Right lobe of liver (tissue), 6 donors: ENCODE measurements around the gene CDK14. TPM values are rescaled to one million over a fixed set of nuclear protein-coding genes. Genes with fewer than 3 reads are reported as not detected.

Source experiments
- ATAC-seq, 4 donors: fragments of 200-7000 bp; cut with Tn5 transposase; one replicate each; pipeline ENCODE4 v1.9.1; 2020; ENCODE audit warnings: mild to moderate bottlenecking in 4 of 4, moderate library complexity in 4 of 4
- DNase-seq, 3 donors: peaks; one replicate each; pipeline ENCODE4 v3.0.0-alpha.2; 2020
- H3K27ac ChIP-seq, 3 donors: fragments of 200-600 bp; one replicate each; pipeline ENCODE4 v1.8.0; 2022
- H3K27me3 ChIP-seq, 2 donors: fragments of 200-600 bp; one replicate each; pipeline ENCODE4 v1.8.0; 2022
- H3K36me3 ChIP-seq, 4 donors: fragments of 200-600 bp; sonication (generic) in 1 of 4; one replicate each; pipeline versions ENCODE4 v1.5.1 to v1.8.0; 2017 to 2022; ENCODE audit warnings: control low read depth in 1 of 4
- H3K4me1 ChIP-seq, 4 donors: fragments of 200-600 bp; sonication (generic) in 1 of 4; one replicate each; pipeline versions ENCODE4 v1.5.1 to v1.8.0; 2017 to 2022; ENCODE audit warnings: control low read depth in 1 of 4
- H3K4me3 ChIP-seq, 3 donors: fragments of 200-600 bp; one replicate each; pipeline ENCODE4 v1.8.0; 2022
- H3K9me3 ChIP-seq, 4 donors: fragments of 200-600 bp; sonication (generic) in 1 of 4; one replicate each; pipeline versions ENCODE4 v1.5.1 to v1.8.0; 2017 to 2022; ENCODE audit warnings: control low read depth in 1 of 4
- POLR2A ChIP-seq: fragments of 450-650 bp; IDR thresholded peaks from one replicate; pipeline ENCODE4 v1.6.1; 2017; ENCODE audit warnings: antibody characterized with exemption, mild to moderate bottlenecking
- WGBS: methylation state at CpG from one replicate; pipeline ENCODE4 v1.1.6; 2018; ENCODE audit warnings: low coverage, low lambda C conversion rate; ENCODE audit not compliant: insufficient coverage; ENCODE audit errors: missing lambda C conversion rate; 5-methylcytosine and 5-hydroxymethylcytosine counted together
- intact Hi-C, 2 donors: fragments of 100-400 bp; cut with DNase I; formaldehyde crosslinking; loops; one replicate each; pipeline versions ENCODE4 v1.11.2 to v1.14.1; 2022
- total RNA-seq, 6 experiments: library from RNA; depleted of rRNA in 2 of 6; stranded (reverse); fragments of >200 nt in 2 of 6; fragmentation: NEBNext Ultra II Directional in 3 of 6; extraction: Animal tissue kit (Norgen Biotek cat#: 25700) in 3 of 6; gene quantifications; one replicate each; pipeline versions ENCODE4 v1.1.0 to v1.2.4, GENCODE V29; 2016 to 2023
- TF ChIP-seq, protein P1 (sequence below), 4 donors: fragments of 200-600 bp in 3 of 4; fragments of 450-650 bp in 1 of 4; IDR thresholded peaks; one replicate each; pipeline versions ENCODE4 v1.5.1 to v1.8.0; 2016 to 2022; ENCODE audit warnings: antibody characterized with exemption in 4 of 4, mild to moderate bottlenecking in 2 of 4
- donor health status: DM: no; HTN: yes; CAD: no.
- donor health status: DM: no; HTN: no; CAD: no.
- donor health status: DM: no; HTN: no; CAD: no.
- donor health status: DM: no; HTN: yes; CAD: no.
- donor health status: DM: no; HTN: yes; CAD: no.

Gene CDK14
- total RNA-seq, 6 experiments from 2014 or later, result 12.6 to 28.7 (median 17.9) TPM

DNA sequence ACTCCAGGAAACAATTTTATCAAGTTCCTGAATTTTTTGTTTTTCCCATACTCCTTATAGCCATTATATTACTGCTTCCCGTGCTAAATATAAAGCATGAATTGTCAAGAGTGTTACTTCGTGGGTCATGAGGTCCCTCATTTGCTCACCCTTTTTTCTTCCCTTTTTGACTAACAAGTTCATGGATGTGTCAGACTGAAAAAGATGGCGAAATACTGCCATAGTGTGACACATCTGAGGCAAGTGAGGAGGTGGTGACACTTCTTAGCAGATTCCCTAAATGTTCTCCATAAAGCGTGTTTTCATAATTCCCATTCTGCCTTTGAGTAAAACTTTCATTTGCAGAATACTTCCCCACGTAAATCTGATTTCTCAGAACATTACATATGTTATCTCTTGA is 398.5 kb downstream of the CDK14 start:
- H3K4me1 ChIP-seq, result no peaks in the 10 kb centered on the region

DNA sequence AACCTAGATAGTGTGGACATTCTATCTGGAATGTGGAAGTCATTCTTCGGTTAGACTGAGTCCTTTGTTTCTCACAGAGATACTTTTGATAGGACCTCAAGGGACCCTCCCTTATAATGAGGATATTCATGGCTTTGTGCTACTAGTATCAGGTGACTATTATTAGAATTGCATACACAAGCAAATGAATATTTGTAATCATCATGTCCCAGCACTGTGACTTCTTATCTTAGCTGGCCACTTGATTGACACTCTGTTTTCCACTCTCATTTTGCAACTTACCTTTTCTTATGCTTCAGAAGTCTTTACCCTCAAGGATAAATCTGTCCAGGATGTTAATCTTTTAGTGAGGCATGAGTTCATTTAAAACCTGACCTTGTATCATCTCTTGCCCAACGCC is 399.9 kb downstream of the CDK14 start:
- WGBS, result 69% methylated on average over 2 of the region's 2 CpGs
- no peak for ATAC-seq
- TF ChIP-seq, protein P1, sequence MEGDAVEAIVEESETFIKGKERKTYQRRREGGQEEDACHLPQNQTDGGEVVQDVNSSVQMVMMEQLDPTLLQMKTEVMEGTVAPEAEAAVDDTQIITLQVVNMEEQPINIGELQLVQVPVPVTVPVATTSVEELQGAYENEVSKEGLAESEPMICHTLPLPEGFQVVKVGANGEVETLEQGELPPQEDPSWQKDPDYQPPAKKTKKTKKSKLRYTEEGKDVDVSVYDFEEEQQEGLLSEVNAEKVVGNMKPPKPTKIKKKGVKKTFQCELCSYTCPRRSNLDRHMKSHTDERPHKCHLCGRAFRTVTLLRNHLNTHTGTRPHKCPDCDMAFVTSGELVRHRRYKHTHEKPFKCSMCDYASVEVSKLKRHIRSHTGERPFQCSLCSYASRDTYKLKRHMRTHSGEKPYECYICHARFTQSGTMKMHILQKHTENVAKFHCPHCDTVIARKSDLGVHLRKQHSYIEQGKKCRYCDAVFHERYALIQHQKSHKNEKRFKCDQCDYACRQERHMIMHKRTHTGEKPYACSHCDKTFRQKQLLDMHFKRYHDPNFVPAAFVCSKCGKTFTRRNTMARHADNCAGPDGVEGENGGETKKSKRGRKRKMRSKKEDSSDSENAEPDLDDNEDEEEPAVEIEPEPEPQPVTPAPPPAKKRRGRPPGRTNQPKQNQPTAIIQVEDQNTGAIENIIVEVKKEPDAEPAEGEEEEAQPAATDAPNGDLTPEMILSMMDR (IDR thresholded peaks at IDR 0.05), result no peak
- TF ChIP-seq POLR2A, result no peak

More for the DNA sequence above, 398.5 kb downstream of the CDK14 start:
- TF ChIP-seq, protein P1 (IDR thresholded peaks at IDR 0.05), result no peak
- no peak for TF ChIP-seq POLR2A
- no peak for ATAC-seq
- H3K27ac ChIP-seq, result no peak overlapping the region
- 82% methylated on average over 4 of the region's 5 CpGs for WGBS
- H3K9me3 ChIP-seq, result no peaks in the 10 kb centered on the region
- no peak overlapping the region for H3K4me3 ChIP-seq
- H3K27me3 ChIP-seq, result no peaks in the 10 kb centered on the region
- H3K36me3 ChIP-seq, result no peaks in the 10 kb centered on the region
- DNase-seq, result no peak
- intact Hi-C loops, result no loop called here

DNA sequence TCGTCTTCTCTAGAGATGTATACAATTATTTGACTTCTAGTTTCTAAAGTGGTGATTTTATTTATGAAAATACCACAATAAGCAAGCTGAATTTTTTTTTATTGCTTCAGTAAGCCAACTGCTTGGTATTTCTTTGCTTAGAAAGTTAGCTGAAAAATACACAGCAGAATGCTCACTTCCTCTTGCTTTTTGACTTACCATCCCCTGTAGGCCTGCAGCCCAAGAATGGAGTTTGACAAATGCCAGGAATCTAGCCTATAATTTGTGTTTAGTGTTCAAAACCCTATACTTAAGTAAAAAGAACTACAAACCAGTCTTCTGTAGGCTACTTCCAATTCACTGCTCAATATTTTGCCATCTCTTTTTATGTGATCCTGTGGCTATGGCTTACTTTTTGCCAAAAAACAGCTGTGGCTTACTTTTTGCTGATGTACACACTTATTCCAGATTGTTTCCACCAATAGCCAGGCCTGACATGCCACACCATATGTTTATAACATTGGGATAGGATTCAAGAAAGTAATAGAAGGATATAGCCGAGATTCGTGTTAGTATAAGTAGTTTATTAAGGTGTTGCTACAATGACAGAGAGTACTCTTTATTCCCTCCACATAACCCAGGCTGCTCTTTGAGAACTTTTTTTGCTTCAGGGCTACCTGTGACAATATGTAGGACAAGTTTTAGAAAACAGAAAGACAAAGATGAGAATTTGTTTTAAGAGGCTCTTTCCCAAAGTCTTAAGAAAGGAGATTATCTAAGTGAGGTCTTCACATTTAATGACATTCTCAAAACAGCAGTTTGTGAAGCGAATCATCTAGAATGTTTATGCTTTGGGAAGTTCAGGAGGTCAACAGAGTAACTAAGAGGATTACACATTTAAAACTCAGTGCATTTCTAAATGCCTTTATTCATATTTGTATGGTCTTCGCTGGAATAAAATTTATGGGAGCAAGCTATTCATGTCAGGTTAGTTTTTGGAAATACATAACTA is 404.2 kb downstream of the CDK14 start:
- DNase-seq, result no peak
- TF ChIP-seq POLR2A, result no peak
- TF ChIP-seq, protein P1 (IDR thresholded peaks at IDR 0.05), result no peak
- Histone ChIP-seq H3K4me1 (no peaks in the 10 kb centered on the region), H3K9me3 (no peaks in the 10 kb centered on the region), H3K27me3 (no peaks in the 10 kb centered on the region), H3K27ac (no peak overlapping the region), H3K36me3 (no peaks in the 10 kb centered on the region), H3K4me3 (no peak overlapping the region)
- no peak for ATAC-seq
- intact Hi-C loops, result no loop called here
- WGBS, result 76% methylated on average over 5 of the region's 5 CpGs

More for the DNA sequence above, 399.9 kb downstream of the CDK14 start:
- Histone ChIP-seq H3K27me3 (no peaks in the 10 kb centered on the region), H3K4me3 (no peak overlapping the region), H3K9me3 (no peaks in the 10 kb centered on the region), H3K4me1 (no peaks in the 10 kb centered on the region), H3K36me3 (no peaks in the 10 kb centered on the region), H3K27ac (no peak overlapping the region)
- intact Hi-C loops, result no loop called here
- no peak for DNase-seq

DNA sequence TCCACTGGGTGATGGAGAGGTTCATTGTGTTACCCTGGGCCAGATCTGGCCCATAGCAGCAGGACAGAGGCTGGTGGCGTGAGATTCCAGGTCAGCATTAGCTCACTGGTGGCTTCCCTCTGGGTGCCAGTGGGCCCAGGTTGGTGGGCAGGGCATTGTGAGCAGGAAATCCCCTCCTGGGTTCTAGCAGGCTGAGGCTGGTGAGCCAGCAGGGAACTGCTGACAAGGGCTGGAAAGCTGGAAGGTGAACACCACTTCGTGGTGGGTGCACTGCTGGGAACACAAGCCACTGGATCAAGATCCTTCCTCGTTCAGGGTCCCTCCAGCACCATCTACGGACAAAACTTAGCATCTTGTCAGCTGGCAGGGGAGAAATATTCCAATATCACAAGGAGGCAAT is 408.9 kb downstream of the CDK14 start:
- no peaks in the 10 kb centered on the region for H3K4me1 ChIP-seq
- DNase-seq (no peak), ATAC-seq (no peak)
- H3K9me3 ChIP-seq, result no peaks in the 10 kb centered on the region
- H3K27ac ChIP-seq, result no peak overlapping the region
- no peaks in the 10 kb centered on the region for H3K27me3 ChIP-seq
- TF ChIP-seq, protein P1 (IDR thresholded peaks at IDR 0.05), result no peak
- TF ChIP-seq POLR2A, result no peak
- 65% methylated on average over 3 of the region's 4 CpGs for WGBS
- intact Hi-C loops, result no loop called here
- H3K4me3 ChIP-seq, result no peak overlapping the region
- no peaks in the 10 kb centered on the region for H3K36me3 ChIP-seq
